C4-2B (cell line): ENCODE results near the gene PNMA8A.

Experiments
- ZFX ChIP-seq: fragments of 450-650 bp; IDR thresholded peaks from 2 replicates; pipeline ENCODE4 v1.6.1; 2017
- TF ChIP-seq, protein P1 (sequence below): fragments of 450-650 bp; conservative IDR thresholded peaks from 2 replicates; pipeline ENCODE4 v1.5.1; 2017; ENCODE audit warnings: mild to moderate bottlenecking

- TF ChIP-seq, protein P1, sequence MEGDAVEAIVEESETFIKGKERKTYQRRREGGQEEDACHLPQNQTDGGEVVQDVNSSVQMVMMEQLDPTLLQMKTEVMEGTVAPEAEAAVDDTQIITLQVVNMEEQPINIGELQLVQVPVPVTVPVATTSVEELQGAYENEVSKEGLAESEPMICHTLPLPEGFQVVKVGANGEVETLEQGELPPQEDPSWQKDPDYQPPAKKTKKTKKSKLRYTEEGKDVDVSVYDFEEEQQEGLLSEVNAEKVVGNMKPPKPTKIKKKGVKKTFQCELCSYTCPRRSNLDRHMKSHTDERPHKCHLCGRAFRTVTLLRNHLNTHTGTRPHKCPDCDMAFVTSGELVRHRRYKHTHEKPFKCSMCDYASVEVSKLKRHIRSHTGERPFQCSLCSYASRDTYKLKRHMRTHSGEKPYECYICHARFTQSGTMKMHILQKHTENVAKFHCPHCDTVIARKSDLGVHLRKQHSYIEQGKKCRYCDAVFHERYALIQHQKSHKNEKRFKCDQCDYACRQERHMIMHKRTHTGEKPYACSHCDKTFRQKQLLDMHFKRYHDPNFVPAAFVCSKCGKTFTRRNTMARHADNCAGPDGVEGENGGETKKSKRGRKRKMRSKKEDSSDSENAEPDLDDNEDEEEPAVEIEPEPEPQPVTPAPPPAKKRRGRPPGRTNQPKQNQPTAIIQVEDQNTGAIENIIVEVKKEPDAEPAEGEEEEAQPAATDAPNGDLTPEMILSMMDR, result no peak
- no peak for TF ChIP-seq ZFX
Measured at GRCh38 chr19:46471811-46472543, 614 bp upstream of the PNMA8A start.
